ENCODE measurements around the gene DOP1A. TPM values are rescaled to one million over a fixed set of nuclear protein-coding genes. Genes with fewer than 3 reads are reported as not detected.

Gene DOP1A
- total RNA-seq, 1 experiment from 2014 or later = 6.8 TPM

DNA sequence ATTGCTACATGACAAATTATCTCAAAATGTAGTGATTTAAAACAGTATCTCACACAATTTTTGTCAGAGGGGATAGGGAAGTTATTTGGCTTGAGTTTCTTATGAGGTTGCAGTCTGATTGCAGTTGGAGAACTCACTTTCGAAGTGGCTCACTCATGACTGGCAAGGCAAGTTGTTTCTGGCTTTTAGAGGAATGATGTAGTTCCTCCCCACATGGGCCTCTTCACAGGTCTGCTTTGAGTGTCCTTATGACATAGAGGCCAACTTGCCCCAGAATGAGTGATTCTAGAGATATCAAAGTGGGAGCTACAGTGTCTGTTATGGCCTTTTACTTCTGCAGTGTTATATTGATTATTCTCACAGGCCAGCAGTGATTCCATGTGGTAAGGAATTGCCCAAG, 6.1 kb downstream of the DOP1A start:
- no peak for DNase-seq (ENCODE audit: low read depth)

DNA sequence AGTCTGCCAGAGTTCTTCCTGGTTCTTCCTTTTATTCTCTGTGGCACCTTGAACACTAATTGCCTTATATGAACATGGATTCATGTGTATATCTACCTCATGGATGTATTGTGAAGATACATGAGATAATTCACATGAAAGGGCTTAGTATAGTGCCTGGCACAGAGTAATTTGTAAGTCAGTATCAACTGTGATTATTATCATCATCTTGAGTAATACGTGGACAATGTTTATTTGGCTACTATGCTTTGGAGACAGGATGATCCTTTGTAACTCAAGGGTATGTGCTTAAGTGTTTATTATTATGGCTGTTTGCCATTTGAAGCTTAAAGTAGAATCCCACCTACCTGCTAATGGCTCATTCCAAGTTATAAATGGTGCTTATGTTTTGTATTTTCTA, 16.0 kb downstream of the DOP1A start:
- no peak for DNase-seq (ENCODE audit: low read depth)

DNA sequence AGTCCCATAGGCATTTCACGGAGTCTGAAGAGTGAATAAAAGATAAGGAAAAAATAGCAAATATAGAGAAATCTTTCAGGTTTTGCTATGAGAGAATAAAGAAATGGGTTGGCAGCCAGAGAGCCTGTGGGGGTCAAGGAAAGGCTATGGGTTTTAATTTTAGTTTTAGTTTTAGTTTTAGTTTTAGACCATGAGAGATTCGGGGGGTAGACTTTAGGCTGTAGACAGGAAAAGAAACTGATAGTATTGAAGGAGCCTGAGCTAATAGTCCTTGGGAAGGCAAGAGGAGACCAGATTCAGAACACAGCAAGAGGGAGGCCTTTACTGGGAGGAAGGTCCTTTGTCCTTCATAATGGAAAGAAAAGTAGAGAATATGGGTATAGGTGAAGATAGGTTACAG, 19.3 kb downstream of the DOP1A start:
- DNase-seq (ENCODE audit: low read depth) = no peak

DNA sequence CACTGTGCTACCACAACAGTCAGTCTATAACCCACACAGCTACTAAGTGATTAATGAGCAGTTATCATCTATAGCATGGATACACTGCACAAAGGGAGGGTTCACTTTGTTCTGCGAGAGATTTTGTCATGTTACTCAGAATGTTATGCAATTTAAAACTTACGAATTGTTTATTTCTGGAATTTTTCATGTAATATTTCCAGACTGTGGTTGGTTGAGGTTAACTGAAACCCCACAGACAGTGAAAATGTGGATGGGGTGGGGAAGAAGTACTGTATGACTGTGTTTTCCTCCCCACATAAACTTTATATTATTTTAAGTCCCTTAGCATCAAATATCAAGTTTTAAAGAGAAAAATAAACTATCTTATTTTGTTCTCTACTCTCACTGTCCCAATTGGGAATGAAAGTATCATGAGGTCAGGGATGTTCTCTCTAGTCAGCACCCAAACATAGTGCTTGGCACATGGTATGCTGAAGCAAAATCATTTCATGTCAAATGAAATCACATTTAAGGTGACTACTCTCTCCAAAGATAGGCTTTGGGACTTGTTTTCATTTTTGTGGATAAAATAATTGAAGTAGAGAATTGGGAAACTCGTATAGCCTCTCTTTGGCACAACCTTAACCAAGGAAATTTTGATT, 25.4 kb downstream of the DOP1A start:
- no peak for DNase-seq (ENCODE audit: low read depth)

DNA sequence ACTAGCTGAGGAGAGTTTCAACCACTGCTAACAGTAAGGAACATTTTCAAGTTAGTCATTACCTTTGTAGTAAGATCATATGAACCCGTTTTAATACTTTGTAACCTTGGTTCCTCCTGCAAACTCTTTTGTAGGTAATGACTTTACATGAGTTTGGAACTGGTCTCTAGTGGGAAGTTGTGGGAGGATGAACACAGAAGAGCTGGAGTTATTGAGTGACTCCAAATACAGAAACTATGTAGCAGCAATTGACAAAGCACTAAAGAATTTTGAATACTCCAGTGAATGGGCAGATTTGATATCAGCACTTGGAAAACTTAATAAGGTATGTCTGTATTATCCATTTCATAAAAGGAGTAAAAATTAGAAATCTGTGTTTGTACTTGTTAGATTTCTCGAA, 29.3 kb downstream of the DOP1A start:
- no peak for DNase-seq (ENCODE audit: low read depth)

DNA sequence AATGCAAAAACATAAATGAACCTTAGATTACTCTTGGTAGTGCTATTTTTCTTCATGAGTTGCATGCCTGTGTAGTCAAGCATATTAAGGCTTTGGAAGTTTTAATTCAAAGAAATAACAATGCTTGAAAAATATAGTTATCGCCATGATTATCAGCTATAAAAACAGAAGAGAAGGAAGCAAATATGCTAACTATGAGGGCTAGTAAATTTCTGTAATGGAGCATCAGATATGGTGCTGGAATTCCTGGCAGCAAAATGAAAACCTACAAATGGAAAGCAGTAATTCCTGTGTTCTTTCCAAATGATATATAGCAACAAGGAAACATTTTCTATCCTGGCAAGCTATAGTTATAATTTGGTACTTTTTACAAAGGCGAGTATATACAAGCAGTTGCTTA, 29.7 kb downstream of the DOP1A start:
- no peak for DNase-seq (ENCODE audit: low read depth)

DNA sequence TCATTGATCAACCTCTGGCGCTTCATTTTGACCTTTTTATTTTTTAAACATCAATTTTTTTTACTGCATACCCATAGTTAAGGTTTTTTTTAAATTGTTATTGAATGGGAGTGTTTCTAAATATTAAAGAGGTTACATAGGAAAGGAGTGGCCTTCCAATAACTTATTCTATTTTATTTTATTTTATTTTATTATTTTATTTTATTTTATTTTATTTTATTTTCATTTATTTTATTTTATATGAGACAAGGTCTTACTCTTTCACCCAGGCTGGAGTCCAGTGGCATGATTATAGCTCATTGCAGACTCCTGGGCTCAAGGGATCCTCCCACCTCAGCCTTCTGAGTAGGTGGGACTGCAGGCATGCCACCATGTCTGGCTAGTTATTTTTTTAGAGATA, 30.2 kb downstream of the DOP1A start:
- no peak for DNase-seq (ENCODE audit: low read depth)

DNA sequence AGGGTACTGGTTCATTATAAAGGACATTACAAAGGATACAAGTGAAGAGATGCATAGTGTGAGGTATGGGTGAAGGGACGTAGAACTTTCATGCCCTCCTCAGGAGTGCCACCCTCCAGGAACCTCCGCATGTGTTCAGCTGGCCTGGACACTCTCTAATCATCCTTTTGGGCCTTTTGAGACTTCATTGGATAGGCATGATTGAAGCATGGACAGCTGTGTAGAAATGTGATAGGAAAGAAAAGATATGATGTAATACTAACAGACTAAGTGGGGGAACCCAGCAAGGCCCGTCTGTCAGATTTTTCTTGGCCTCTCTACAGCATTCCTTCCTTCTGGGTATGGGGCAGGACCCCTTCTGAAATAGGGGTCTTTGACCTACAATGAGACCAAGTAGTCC, 31.1 kb downstream of the DOP1A start:
- DNase-seq (ENCODE audit: low read depth) = no peak

DNA sequence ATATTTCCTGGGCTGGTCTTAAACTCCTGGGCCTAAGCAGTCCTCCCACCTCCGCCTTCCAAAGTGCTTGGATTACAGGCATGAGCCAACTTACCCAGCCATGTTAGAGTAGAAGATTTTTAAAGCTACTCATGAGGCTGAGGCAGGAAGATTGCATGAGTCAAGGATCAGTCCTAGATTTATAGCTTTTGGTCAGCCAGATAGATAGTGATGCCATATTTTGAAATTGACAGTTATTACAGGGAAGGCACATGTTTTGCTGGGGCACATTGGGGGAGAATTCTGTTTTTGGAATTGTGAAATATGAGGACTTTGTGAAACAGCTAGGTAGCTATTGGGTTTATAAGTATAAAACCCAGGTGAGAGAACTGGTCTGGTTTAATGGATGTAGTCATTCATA, 40.9 kb downstream of the DOP1A start:
- DNase-seq (ENCODE audit: low read depth) = no peak

DNA sequence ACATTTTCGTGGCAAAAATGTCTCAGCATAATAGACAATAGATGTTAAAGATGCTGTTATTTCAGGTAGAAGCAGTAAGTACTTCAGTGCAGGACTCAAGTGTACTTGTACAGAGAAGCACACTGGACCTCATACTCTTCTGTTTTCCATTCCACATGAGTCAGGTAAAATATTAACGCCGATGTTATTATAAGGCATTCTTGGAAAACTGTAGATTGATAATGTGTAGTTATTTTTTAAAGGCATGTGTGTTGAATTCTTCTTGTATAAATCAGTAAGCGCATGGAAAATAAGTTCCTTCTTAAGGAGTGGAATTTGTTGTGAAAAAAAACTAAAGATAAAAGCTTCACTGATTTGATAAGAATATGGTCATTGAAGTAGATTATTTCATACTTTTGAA, 45.8 kb downstream of the DOP1A start:
- no peak for DNase-seq (ENCODE audit: low read depth)

DNA sequence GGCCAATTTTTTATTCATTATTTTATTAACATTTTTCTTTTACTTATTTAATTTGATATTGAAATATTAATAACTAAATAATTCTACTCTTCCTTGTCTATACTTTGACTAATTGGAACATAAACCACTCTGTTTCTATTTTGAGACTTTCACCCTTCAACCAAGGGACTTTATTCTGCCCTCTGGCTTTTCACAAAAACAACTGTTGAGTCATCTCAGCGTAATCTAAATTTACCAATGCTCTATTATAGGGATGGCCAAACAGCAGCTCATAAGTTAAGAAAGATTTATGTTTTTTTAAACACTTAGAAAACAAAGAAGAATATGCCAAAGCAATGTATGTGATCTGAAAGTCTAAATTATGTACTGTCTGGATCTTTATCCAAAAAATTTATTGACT, 46.7 kb downstream of the DOP1A start:
- no peak for DNase-seq (ENCODE audit: low read depth)

DNA sequence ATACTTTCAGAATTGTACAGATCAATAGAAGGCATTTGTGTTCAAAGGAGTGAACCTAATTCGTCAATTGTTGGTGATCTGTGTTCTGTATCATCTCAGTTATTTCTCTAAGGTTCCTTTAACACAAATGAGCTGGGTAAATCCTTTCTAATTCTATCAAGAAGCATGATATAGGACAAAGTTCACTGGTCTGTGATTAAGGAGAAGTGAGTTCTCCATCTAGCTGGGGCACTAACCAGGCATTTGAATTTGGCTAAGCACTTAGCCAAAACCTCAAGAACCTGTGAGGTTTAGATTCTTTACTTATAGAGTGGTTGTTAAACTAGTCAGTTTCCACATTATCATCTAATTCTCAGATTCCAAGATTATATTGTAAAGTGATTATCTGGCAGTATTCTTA, 50.3 kb downstream of the DOP1A start:
- DNase-seq (ENCODE audit: low read depth) = no peak

DNA sequence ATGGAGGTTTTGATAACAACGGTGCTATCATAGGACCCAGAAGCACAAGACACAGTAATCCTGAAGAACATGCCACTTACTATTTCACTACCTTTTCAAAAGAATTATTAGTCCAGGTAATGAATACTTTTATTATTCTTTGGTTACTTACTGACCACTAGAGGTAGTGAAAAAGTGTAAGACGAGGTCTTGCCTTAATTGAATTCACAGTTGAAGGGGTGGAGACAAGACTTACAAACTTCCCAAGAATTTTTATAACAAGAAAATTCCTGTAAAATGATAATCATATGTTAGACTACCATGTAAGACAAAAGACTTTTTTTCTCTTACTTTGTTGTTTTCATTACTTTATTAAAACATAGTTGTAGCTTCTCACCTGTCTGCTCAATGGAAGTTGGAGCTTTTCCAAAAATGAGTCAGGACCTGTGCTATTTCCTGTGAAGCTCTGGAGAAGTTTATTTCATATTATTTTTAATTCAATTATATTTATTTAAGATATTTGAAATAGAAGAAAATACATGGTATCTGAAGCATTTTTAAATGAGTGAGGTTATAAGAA, 52.4 kb downstream of the DOP1A start:
- no peak for DNase-seq (ENCODE audit: low read depth)

DNA sequence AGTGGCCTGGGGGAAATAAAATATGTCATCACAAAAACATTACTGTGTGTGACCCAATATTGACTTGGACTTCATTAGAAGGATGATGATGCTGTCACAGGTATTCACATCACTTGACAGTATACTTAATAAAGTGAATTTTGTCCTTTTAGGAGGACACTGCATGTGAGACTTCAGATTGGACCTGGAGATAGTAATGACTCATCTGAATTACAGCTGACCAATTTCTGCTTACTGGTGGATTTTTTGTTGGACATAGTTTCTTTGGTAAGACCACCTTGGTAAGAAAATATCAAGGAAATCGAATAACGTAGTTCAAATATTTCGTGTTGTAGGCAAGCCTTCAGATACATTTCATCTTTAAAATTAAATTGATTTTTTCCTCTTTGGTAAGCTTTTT, 57.1 kb downstream of the DOP1A start:
- DNase-seq (ENCODE audit: low read depth) = no peak

DNA sequence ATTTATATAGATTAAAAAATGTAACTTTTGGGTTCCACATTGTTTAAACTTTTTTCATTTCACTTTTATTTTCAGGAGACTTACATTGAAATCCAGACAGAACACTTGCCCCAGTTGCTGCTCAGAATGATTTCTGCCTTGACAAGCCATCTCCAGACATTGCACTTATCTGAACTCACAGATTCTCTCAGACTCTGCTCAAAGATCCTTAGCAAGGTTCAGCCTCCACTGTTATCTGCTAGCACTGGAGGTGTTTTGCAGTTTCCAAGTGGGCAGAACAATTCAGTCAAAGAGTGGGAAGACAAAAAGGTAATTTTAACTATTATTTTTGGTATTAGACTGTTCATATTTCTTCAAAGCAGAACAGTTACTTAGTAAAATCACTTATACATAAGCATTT, 58.0 kb downstream of the DOP1A start:
- no peak for DNase-seq (ENCODE audit: low read depth)

DNA sequence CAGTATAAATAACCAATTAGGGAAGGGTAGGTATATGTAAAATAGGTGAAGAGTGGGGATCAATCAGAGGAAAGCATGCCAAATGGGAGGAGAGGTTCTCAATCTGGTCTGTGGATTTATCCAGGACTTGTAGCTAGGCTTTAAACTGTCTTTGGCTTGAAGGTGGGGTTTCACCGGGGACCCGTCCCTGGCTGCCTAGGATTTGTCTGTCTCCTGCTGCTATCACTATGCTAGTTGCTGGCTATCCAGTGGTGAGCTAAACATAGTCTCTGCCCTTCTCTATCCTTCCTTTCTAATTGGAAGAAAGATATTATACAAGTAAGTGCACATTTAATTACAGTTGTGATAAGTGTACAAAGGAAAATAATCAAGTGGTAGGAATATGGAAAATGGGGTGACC, 58.8 kb downstream of the DOP1A start:
- DNase-seq (ENCODE audit: low read depth) = no peak

DNA sequence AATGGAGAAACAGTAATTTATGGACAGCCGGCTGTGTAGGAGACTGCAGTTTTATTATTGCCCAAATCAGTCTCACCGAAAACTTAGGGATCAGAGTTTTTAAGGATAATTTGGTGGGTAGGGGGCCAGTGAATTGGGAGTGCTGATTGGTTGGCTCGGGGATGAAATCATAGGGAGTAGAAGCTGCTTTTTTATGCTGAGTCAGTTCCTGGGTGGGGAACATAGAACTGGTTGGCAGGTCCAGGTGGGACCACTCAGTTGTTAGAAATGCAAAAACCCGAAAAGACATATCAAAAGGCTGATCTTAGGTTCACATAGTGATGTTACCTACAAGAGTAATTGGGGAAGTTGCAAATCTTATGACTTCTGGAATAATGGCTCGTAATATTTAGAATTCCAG, 59.3 kb downstream of the DOP1A start:
- DNase-seq (ENCODE audit: low read depth) = no peak

DNA sequence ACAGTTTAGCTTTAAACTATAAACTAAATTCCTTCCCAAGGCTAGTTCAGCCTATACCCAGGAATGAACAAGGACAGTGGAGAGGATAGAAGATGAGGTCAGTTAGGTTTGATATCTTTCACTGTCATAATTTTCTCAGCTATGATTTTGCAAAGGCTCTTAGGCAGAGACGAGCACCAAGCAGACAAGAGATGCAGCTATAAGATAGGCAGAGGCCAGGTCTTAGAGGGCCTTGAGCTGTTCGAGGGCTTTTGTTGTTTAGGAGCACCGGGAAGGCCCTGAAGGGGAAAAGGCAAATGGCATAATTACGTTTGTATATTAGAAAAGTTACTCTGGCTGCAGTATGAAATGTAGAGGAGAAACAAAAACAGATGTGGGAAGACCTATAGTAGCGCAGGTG, 59.8 kb downstream of the DOP1A start:
- no peak for DNase-seq (ENCODE audit: low read depth)

DNA sequence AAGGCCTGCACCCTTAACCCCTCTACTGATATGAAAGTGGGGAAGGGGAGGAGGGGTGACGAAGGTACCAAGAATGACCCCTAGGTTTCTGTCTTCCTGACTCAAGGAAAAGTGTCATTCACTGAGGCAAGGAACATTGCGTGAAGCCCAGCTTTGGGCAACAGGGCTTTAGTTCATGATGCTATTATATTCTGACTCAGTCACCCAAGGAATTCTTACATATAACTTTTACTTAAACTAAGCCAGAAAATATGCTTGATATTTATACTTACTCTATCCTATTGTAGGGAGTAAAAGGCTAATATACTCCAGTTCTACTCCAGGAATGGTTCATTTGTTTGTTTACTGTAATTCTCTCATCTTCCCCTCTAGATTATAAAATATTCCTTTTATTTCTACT, 60.5 kb downstream of the DOP1A start:
- DNase-seq (ENCODE audit: low read depth) = no peak

DNA sequence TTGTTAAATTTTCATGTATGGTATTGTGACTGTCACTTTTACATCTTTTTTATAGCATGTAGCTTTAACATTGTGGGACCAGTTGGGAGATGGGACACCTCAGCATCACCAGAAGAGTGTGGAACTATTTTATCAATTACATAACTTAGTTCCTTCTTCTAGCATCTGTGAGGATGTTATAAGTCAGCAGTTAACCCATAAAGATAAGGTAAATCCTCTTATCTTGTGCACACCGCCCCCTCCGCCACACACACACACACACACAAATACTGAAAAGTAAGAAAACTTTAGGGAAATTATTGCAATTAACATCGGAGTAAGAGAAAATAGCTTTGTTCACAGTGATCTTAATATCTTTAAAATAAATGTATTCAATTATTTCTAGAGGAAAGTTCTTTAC, 64.7 kb downstream of the DOP1A start:
- DNase-seq (ENCODE audit: low read depth) = no peak

DNA sequence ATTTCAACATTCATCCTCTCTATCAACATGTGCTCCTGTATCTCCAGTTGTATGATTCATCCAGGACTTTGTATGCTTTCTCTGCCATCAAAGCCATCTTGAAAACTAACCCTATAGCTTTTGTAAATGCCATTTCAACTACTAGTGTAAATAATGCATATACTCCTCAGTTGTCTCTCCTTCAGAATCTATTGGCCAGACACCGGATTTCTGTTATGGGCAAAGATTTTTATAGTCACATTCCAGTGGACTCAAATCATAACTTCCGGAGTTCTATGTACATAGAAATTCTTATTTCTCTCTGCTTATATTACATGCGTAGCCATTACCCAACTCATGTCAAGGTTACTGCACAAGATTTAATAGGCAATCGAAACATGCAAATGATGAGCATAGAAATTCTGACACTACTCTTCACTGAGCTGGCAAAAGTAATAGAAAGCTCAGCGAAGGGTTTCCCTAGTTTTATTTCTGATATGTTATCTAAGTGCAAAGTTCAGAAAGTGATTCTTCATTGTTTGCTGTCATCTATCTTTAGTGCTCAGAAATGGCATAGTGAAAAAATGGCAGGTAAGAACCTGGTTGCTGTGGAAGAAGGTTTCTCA, 70.7 kb downstream of the DOP1A start:
- no peak for DNase-seq (ENCODE audit: low read depth)

DNA sequence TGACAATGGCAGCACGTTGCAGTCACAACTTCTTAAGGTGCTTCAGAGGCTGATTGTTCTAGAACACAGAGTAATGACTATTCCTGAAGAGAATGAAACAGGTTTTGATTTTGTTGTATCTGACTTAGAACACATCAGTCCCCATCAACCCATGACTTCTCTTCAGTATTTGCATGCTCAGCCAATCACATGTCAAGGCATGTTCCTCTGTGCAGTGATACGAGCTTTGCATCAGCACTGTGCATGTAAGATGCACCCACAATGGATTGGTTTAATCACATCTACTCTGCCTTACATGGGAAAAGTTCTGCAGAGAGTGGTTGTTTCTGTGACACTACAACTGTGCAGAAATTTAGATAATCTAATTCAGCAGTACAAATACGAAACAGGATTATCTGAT, 71.3 kb downstream of the DOP1A start:
- no peak for DNase-seq (ENCODE audit: low read depth)

DNA sequence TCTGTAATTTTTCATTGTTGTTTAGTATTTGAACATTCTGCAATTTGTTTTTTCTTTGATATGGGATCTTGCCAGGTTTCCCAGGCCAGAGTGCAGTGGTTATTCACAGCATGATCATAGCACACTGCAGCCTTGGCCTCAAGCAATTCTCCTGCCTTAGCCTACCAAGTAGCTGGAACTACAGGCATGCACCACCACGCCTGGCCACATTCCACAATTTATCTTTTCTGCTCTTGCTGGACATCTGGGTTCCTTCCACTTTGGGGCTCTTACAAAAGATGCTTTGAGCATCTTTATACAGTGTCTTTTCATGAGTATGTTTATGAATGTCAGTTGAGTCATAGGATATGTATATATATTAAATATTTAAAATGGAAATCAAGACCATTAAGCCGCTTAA, 83.6 kb downstream of the DOP1A start:
- DNase-seq (ENCODE audit: low read depth) = no peak

DNA sequence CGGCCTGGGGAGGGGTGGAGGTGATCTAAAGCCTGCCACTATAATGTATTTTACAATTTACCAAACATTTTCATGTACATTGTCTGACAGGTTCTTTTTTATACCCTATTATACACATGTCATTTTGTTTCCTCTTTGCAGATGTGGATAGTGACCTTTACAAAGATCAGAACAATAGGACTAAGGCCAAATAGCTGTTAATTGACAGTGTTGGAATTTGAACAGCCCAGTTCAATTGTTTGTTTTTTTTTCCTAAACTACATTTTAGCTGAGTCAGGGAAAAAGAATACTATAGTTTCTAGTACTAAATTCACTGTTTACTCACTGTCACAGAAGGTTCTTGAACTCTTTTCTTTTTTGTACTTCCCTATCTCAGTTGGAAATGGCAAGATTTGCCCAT, 85.4 kb downstream of the DOP1A start:
- no peak for DNase-seq (ENCODE audit: low read depth)
